H1 (cell line): ENCODE data around the gene LDAH. TPM values are rescaled to one million over a fixed set of nuclear protein-coding genes. Genes with fewer than 3 reads are reported as not detected.

Source experiments
- CTCF ChIA-PET: fragments of 300-600 bp; sonication (Branson Sonifier 250); formaldehyde crosslinking; loops from one replicate; lab custom pipeline; 2021; ENCODE audit not compliant: partially characterized antibody; lab: Charles Lee
- POLR2A ChIA-PET: fragments of 300-600 bp; sonication (Branson Sonifier 250); formaldehyde crosslinking; loops from one replicate; lab custom pipeline; 2021; ENCODE audit warnings: inconsistent platforms; ENCODE audit not compliant: partially characterized antibody; lab: Charles Lee
- DNase-seq, 2 experiments: peaks; one replicate each; pipeline versions ENCODE4 v3.0.0 to v3.0.0-alpha.2; 2010 to 2022; ENCODE audit warnings: low spot score in 2 of 2, low read depth in 1 of 2, mixed read lengths in 1 of 2
- FAIRE-seq: peaks from 2 replicates; lab custom pipeline; 2011; peaks lifted over from hg19 to GRCh38; lab: Jason Lieb, UNC
- H2AFZ ChIP-seq: 2 replicates; pipeline ENCODE4 v1.8.1; 2012; ENCODE audit warnings: low read length, inconsistent platforms
- H2AK5ac ChIP-seq: 2 replicates; pipeline ENCODE4 v1.6.1; 2013; ENCODE audit warnings: low read depth, low read length
- H2BK120ac ChIP-seq: replicated peaks from 2 replicates; pipeline ENCODE3; 2013; ENCODE audit warnings: low read depth, low read length, inconsistent platforms
- H2BK12ac ChIP-seq: 2 replicates; pipeline ENCODE4 v1.6.1; 2013; ENCODE audit warnings: low read depth, low read length
- H2BK15ac ChIP-seq: 2 replicates; pipeline ENCODE4 v1.6.1; 2013; ENCODE audit warnings: low read length
- H2BK20ac ChIP-seq: 2 replicates; pipeline ENCODE4 v1.6.1; 2013; ENCODE audit warnings: low read length
- H2BK5ac ChIP-seq: 2 replicates; pipeline ENCODE4 v1.6.1; 2013; ENCODE audit warnings: low read depth, low read length
- H3K14ac ChIP-seq: 2 replicates; pipeline ENCODE4 v1.6.1; 2013; ENCODE audit warnings: inconsistent platforms; ENCODE audit not compliant: insufficient read length
- H3K18ac ChIP-seq: 2 replicates; pipeline ENCODE4 v1.6.1; 2013; ENCODE audit warnings: low read length; ENCODE audit errors: extremely low read depth
- H3K23ac ChIP-seq: 2 replicates; pipeline ENCODE4 v1.6.1; 2013; ENCODE audit warnings: inconsistent platforms; ENCODE audit not compliant: insufficient read length
- H3K23me2 ChIP-seq: 2 replicates; pipeline ENCODE4 v1.6.1; 2013; ENCODE audit warnings: low read depth, low read length
- H3K27ac ChIP-seq: 2 replicates; pipeline ENCODE4 v1.6.1; 2011; ENCODE audit warnings: low read depth, low read length, inconsistent platforms
- H3K27me3 ChIP-seq, 4 experiments: replicated peaks in 1 of 4; 1 replicate in 1 of 4; 2 replicates in 3 of 4; pipeline versions ENCODE4 v1.6.1 to v1.8.1; 2011 to 2013; ENCODE audit warnings: low read length in 3 of 4, mild to moderate bottlenecking in 3 of 4, inconsistent platforms in 2 of 4, mixed read lengths in 2 of 4, moderate library complexity in 1 of 4; ENCODE audit not compliant: control insufficient read depth in 3 of 4, insufficient read depth in 3 of 4; ENCODE audit errors: extremely low read depth in 1 of 4
- H3K36me3 ChIP-seq, 4 experiments: 2 replicates each; pipeline versions ENCODE4 v1.6.1 to v1.8.1; 2011 to 2013; ENCODE audit warnings: mild to moderate bottlenecking in 4 of 4, low read length in 3 of 4, moderate library complexity in 2 of 4, control low read depth in 1 of 4, inconsistent platforms in 1 of 4; ENCODE audit not compliant: insufficient read depth in 4 of 4, control insufficient read depth in 2 of 4
- H3K4ac ChIP-seq: replicated peaks from 2 replicates; pipeline ENCODE3; 2013; ENCODE audit warnings: low read length, low read depth, mixed read lengths, inconsistent platforms; ENCODE audit not compliant: insufficient read length
- H3K4me1 ChIP-seq, 4 experiments: replicated peaks in 1 of 4; 1 replicate in 1 of 4; 2 replicates in 3 of 4; pipeline versions ENCODE4 v1.6.1 to v1.8.1; 2011 to 2013; ENCODE audit warnings: low read length in 3 of 4, inconsistent platforms in 2 of 4, mixed read lengths in 1 of 4; ENCODE audit not compliant: insufficient read depth in 4 of 4, control insufficient read depth in 3 of 4
- H3K4me2 ChIP-seq, 2 experiments: 2 replicates each; pipeline versions ENCODE4 v1.6.1 to v1.8.1; 2011 to 2013; ENCODE audit warnings: low read depth in 2 of 2, low read length in 2 of 2, control low read depth in 1 of 2, inconsistent platforms in 1 of 2, mild to moderate bottlenecking in 1 of 2; ENCODE audit not compliant: insufficient read depth in 1 of 2
- H3K4me3 ChIP-seq, 4 experiments: fragments of 200-600, 300-600 bp in 1 of 4; sonication (generic), shearing (Covaris generic), sonication (Bioruptor Twin) in 1 of 4; 2 replicates each; pipeline versions ENCODE4 v1.5.1 to v1.8.1; 2011 to 2016; ENCODE audit warnings: low read length in 4 of 4, low read depth in 3 of 4, control low read depth in 2 of 4, inconsistent platforms in 2 of 4, mild to moderate bottlenecking in 2 of 4, mixed read lengths in 1 of 4, moderate library complexity in 1 of 4; ENCODE audit not compliant: insufficient read depth in 2 of 4; ENCODE audit errors: extremely low read depth in 1 of 4
- H3K56ac ChIP-seq: replicated peaks from 2 replicates; pipeline ENCODE3; 2013; ENCODE audit warnings: low read depth, mild to moderate bottlenecking, mixed read lengths, low read length, inconsistent platforms; ENCODE audit not compliant: insufficient read length
- H3K79me1 ChIP-seq: 2 replicates; pipeline ENCODE4 v1.6.1; 2013; ENCODE audit warnings: low read depth, low read length, control low read depth
- H3K79me2 ChIP-seq, 2 experiments: 2 replicates each; pipeline versions ENCODE4 v1.6.1 to v1.8.1; 2012 to 2013; ENCODE audit warnings: low read length in 2 of 2, mild to moderate bottlenecking in 2 of 2, inconsistent platforms in 1 of 2; ENCODE audit not compliant: insufficient read depth in 2 of 2, control insufficient read depth in 1 of 2
- H3K9ac ChIP-seq, 4 experiments: replicated peaks in 1 of 4; 1 replicate in 1 of 4; 2 replicates in 3 of 4; pipeline versions ENCODE4 v1.6.1 to v1.8.1; 2011 to 2013; ENCODE audit warnings: low read depth in 3 of 4, low read length in 3 of 4, control low read depth in 2 of 4, mild to moderate bottlenecking in 2 of 4, moderate library complexity in 2 of 4, inconsistent platforms in 1 of 4; ENCODE audit errors: extremely low read depth in 1 of 4
- H3K9me3 ChIP-seq, 2 experiments: 2 replicates each; pipeline versions ENCODE4 v1.6.1 to v1.8.1; 2012 to 2013; ENCODE audit warnings: mild to moderate bottlenecking in 2 of 2, moderate library complexity in 2 of 2, control low read depth in 1 of 2, inconsistent platforms in 1 of 2, low read depth in 1 of 2, low read length in 1 of 2, mixed read lengths in 1 of 2; ENCODE audit not compliant: insufficient read depth in 2 of 2
- H4K20me1 ChIP-seq, 2 experiments: replicated peaks in 1 of 2; 2 replicates each; pipeline versions ENCODE3 to v1.8.1; 2011 to 2013; ENCODE audit warnings: inconsistent platforms in 2 of 2, low read length in 2 of 2, mild to moderate bottlenecking in 1 of 2; ENCODE audit not compliant: insufficient read depth in 2 of 2, control insufficient read depth in 1 of 2
- H4K5ac ChIP-seq: 2 replicates; pipeline ENCODE4 v1.6.1; 2013; ENCODE audit warnings: low read length, low read depth, mixed read lengths, inconsistent platforms; ENCODE audit not compliant: insufficient read length
- H4K8ac ChIP-seq: 2 replicates; pipeline ENCODE4 v1.8.0; 2013; ENCODE audit warnings: mild to moderate bottlenecking, moderate library complexity, low read length, inconsistent platforms; ENCODE audit not compliant: insufficient read depth; ENCODE audit errors: extremely low read depth
- H4K91ac ChIP-seq: replicated peaks from 2 replicates; pipeline ENCODE3; 2013; ENCODE audit warnings: low read length, mixed read lengths, inconsistent platforms; ENCODE audit not compliant: insufficient read length
- NRF1 ChIP-seq: IDR thresholded peaks from 2 replicates; pipeline ENCODE4 v1.6.1; 2011; ENCODE audit warnings: mild to moderate bottlenecking, low read depth, low read length, improper control_type of control experiment
- YY1 ChIP-seq: IDR thresholded peaks from 2 replicates; pipeline ENCODE4 v1.6.1; 2011; ENCODE audit warnings: low read depth, mild to moderate bottlenecking, low read length
- WGBS, 2 experiments: shearing (Covaris generic) in 1 of 2; methylation state at CpG; one replicate each; pipeline versions ENCODE4 v1.1.6 to v1.1.7; 2013 to 2015; ENCODE audit warnings: low lambda C conversion rate in 2 of 2, mixed read lengths in 2 of 2, inconsistent platforms in 1 of 2, low coverage in 1 of 2, missing lambda C conversion rate in 1 of 2; ENCODE audit not compliant: insufficient replicate concordance in 2 of 2, insufficient coverage in 1 of 2, insufficient read length in 1 of 2; ENCODE audit errors: extremely low coverage in 1 of 2, missing lambda C conversion rate in 1 of 2; 5-methylcytosine and 5-hydroxymethylcytosine counted together
- polyA plus RNA-seq, 7 experiments: library from polyadenylated mRNA; depleted of rRNA in 3 of 7; stranded (reverse) in 5 of 7; unstranded in 2 of 7; fragments of >200 nt in 5 of 7; fragments of 200-250 nt in 2 of 7; gene quantifications; 1 replicate in 5 of 7; 2 replicates in 1 of 7; 4 replicates in 1 of 7; pipeline versions ENCODE4 v1.2.1 to v1.2.3, GENCODE V29; 2011 to 2013; ENCODE audit warnings: missing spikeins in 2 of 7, mixed read lengths in 2 of 7
- total RNA-seq: library from RNA; stranded (reverse); fragmentation: NEBNext Ultra II Directional; extraction: Animal tissue kit (Norgen Biotek cat#: 25700); gene quantifications from 2 replicates; pipeline ENCODE4 v1.2.1, GENCODE V29; 2021
- TF ChIP-seq, protein P1 (sequence below), 3 experiments: IDR thresholded peaks; 1 replicate in 2 of 3; 2 replicates in 1 of 3; pipeline versions ENCODE4 v1.5.1 to v1.6.1; 2011; ENCODE audit warnings: low read length in 3 of 3, mild to moderate bottlenecking in 3 of 3, inconsistent platforms in 2 of 3, low read depth in 1 of 3, moderate library complexity in 1 of 3; ENCODE audit not compliant: insufficient read depth in 1 of 3; ENCODE audit errors: control extremely low read depth in 1 of 3

The LDAH gene
- total and polyA plus RNA-seq, 2 of the 8 experiments (the other 6 are each of a cell fraction or from before 2014, with no cell fraction given): 10.9 to 26.3 TPM

GRCh38 chr2:20678086-20678395 lies 144.9 kb downstream of the LDAH start:
- DNase-seq: no peak
- Histone ChIP-seq H2BK20ac (no peak overlapping the region), H3K4ac (no peak overlapping the region), H4K20me1 (peaks cover 6% of the 10 kb centered on the region in 2 experiments), H3K36me3 (no peaks in the 10 kb centered on the region; a peak in 1 of 8 replicates), H3K9me3 (no peaks in the 10 kb centered on the region), H3K27ac (no peak overlapping the region), H3K18ac (no peak overlapping the region), H3K27me3 (peaks cover 0 to 20% (median 12%) of the 10 kb centered on the region in 4 experiments; a peak in 4 of 7 replicates), H3K14ac (no peak overlapping the region), H2BK120ac (no peak overlapping the region), H3K9ac (no peak overlapping the region), H2BK12ac (no peak overlapping the region), H3K4me1 (peaks cover 0 to 22% (median 9%) of the 10 kb centered on the region in 4 experiments; a peak in 6 of 7 replicates), H2BK5ac (no peak overlapping the region), H2AFZ (no peak overlapping the region), H2BK15ac (no peak overlapping the region), H4K91ac (no peak overlapping the region), H3K4me2 (no peak overlapping the region), H3K79me1 (no peaks in the 10 kb centered on the region), H3K79me2 (no peaks in the 10 kb centered on the region), H2AK5ac (no peak overlapping the region), H4K8ac (no peak overlapping the region), H4K5ac (no peak overlapping the region), H3K23ac (no peak overlapping the region), H3K23me2 (no peaks in the 10 kb centered on the region), H3K56ac (no peak overlapping the region), H3K4me3 (no peak overlapping the region)
- FAIRE-seq: no peak
- ChIA-PET POLR2A (interaction anchor here (0.6 to 1.4 kb wide), 2 partner anchors 12 to 383 kb away, joined by 3 to 6 read pairs; no protein-coding TSS in a partner anchor), CTCF (interaction anchor here (0.6 to 8.7 kb wide), 34 partner anchors 6 to 517 kb away, joined by 3 to 266 read pairs (median 7); partner anchors contain the start of genes GDF7 and HS1BP3)
- TF ChIP-seq, protein P1, sequence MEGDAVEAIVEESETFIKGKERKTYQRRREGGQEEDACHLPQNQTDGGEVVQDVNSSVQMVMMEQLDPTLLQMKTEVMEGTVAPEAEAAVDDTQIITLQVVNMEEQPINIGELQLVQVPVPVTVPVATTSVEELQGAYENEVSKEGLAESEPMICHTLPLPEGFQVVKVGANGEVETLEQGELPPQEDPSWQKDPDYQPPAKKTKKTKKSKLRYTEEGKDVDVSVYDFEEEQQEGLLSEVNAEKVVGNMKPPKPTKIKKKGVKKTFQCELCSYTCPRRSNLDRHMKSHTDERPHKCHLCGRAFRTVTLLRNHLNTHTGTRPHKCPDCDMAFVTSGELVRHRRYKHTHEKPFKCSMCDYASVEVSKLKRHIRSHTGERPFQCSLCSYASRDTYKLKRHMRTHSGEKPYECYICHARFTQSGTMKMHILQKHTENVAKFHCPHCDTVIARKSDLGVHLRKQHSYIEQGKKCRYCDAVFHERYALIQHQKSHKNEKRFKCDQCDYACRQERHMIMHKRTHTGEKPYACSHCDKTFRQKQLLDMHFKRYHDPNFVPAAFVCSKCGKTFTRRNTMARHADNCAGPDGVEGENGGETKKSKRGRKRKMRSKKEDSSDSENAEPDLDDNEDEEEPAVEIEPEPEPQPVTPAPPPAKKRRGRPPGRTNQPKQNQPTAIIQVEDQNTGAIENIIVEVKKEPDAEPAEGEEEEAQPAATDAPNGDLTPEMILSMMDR (IDR thresholded peaks at IDR 0.05; ENCODE audit: control extremely low read depth in 1 of 3, insufficient read depth in 1 of 3, low read depth in 1 of 3, low read length in 3 of 3): no peak
- no peak for TF ChIP-seq YY1
- no peak for TF ChIP-seq NRF1
- WGBS, 2 experiments: 85% methylated on average over 1 of the region's 1 CpG; no CpG with 5 or more reads in 1 of the 2 experiments
